GM18517 (cell line): Measurements from ENCODE around the gene LRRC75A.

Experiments
- ATAC-seq: cut with Tn5 transposase; IDR thresholded peaks from one replicate; pipeline ENCODE4 v1.9.1; 2021; ENCODE audit warnings: mild to moderate bottlenecking, moderate library complexity; ENCODE audit not compliant: unreplicated experiment

Gene LRRC75A

DNA sequence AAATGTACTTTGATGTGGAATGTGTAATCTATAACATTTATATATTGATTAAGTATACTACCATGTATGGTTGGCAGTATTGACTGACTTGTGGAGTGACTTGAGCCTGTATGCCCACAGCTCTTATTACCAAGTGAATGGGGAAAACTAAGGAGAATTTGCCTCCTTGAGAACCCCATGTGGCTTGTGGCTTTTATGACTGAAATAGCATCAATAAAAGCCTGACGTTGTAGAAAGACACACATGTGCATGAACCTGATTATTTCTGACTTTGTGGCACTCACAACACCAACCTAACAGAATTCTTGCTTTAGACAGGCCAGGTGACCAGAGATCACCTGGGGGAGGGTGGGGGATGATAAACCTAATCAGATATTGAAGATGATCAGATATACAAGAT is 2.1 kb upstream of the LRRC75A start:
- ATAC-seq, result no peak

DNA sequence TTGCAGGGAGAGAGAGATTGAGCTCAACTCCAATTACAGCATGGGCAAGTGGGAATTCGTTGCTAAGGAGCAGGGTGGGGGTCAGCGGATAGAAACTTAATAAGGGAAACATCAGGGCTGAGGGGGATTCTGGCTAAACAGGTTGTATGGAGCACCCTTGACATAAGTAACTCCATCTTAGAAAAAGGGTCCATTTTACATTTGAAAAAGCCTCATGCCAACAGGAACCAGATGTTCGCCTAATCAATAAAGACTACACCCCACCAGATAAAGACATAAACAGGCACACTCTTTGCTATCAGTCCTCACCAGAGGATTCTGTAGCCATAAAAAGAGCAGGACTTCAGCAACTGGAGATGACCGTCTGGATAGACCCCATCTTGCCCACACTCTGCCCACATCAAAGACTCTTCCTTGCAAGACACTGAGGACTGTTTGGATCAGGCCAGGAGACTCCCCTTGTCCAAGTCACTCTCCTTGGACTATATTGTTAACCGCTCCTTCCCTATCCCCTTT is 1.6 kb upstream of the LRRC75A start:
- no peak for ATAC-seq

DNA sequence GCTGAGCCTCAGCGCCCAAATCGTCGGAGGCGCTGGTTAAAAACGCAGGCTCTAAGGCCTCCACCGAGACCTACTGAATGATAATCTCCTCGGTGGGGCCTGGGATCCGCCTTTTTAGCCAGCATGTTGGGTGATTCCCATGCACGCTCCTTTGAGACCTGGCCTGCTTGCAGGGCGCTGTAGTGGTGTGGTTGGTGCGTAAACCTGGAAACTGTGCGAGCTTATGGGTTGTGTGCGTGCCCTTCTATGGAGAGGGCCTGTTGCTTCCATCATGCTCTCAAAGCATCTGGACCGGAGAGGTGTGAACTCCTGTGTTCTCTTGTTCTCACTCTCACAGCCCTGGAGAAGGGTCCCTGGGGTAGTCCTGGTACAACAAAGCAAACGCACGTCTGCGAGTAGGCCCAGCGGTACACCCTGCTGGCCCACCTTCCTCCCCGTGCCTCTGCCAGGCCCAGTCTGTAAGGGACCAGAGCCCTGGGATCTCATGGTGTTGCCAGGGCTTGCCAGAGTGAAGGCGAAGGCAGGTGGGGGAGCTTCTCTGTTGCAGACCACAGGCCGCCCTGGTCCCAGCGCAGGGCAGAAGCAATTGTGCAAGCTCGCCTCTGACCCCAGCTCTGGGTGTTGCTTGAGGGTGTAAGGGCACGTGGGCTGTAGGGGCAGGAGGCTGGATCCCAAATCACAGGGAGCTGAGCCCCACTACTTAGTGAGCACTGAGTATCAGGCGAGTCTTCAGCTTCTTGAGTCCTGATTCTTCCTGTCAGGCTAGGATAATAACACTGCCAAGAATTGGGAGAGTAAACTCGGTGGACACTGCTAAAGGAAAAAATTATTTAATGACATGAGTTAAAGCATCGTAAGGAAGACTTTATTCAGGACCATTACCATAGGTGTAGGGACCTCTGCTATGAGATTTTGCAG is 879 bp upstream of the LRRC75A start:
- no peak for ATAC-seq

DNA sequence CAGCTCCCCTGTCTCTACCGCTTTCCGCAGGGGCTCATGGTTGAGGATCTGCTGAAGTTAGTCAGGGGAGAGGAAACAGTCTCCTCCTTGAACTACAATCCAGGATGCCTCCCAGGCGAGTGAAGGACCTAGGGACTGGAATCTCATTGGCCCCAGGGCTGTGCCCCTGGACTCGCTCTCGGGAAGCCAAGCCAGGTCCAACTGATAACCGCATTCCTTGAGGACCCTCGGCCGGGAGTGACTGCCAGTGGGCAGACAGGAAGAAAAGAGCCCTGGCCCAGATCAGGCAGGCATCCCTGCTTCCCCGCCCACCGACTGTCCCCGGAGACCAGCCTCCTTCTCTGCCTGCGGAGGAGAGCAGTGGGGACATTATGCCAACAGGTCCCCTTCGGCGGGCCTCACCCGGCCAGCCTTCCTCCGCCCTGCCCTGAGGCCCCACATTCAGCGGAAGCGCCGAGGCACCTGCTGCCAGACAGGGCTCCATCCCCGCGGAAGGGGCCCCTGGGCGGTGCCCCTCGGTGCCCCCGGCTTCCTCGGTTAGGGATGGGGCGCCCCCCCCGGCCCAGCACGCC is 776 bp downstream of the LRRC75A start:
- ATAC-seq, result no peak

DNA sequence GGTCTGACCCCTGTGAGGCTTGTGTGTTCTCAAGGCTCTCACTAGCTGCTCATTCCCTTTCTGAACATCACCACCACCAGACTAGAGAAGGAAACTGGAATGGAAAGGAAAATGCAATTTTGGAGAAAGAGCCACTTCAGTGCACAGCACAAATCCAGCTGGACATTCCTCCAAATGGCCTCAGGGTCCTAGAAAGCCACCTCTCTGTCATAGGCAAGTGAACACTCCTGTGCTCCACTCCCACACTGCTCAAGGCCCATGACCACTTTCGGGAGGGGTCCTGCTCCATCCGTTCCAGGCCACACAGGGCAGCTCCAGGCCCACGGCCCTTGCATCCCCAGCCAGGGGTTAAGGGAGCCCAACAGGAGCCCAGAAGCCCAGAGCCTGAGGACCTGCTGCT is 2.6 kb downstream of the LRRC75A start:
- no peak for ATAC-seq

DNA sequence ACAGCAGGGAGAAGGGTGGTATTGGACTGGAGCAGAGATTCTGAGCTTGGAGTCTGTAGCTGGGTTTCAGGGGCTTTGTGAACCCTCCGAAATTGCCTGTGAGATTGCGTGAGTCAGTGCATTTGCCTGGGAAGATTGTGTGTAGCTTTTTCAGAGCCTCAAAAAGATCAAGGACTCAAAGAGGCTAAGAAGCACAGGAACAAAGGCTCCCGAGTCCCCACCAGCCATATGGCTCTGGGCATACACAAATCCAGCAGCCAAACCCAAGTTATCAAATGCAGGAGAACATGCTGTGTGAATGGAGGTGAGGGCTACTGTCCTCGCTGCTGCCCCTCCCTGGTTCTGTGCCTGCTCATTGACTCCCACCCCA is 3.0 kb downstream of the LRRC75A start:
- ATAC-seq, result no peak

DNA sequence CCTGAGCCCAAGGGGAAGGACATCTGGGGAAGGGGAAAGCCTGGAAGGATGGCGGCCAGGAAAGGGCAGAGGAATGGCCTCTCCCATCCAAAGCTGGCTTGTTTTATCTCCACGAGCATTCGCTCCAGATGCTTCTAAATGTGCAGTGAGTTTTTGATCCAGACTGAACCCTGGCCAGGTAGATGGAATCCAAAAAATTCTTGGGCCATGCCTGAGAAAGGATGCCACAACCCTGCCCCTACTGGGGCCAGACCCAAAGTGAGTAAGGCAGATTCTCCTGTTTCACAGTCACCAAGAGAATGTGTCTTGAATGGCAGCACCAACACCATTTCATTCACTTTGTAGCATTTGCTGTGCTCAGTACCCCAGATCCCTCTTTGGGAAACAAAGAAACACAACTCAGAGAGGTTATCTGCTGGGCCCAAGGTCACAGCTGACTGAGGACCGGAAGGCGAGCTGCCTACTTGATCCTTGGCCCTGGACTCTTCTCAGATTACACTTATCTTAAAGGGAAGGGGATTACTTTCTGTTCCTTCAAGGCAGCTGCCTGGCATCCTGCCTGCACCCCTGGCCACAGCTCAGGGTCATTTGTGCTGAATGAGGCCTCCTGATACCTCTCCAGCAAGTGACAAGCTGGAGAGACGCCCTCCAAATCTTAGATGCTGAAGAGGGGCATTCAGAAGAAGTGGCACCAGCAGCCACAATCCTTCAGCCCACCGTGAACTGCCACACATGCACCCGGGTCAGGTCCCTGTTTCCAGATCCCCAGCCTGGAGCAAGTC is 3.6 kb downstream of the LRRC75A start:
- ATAC-seq, result no peak

DNA sequence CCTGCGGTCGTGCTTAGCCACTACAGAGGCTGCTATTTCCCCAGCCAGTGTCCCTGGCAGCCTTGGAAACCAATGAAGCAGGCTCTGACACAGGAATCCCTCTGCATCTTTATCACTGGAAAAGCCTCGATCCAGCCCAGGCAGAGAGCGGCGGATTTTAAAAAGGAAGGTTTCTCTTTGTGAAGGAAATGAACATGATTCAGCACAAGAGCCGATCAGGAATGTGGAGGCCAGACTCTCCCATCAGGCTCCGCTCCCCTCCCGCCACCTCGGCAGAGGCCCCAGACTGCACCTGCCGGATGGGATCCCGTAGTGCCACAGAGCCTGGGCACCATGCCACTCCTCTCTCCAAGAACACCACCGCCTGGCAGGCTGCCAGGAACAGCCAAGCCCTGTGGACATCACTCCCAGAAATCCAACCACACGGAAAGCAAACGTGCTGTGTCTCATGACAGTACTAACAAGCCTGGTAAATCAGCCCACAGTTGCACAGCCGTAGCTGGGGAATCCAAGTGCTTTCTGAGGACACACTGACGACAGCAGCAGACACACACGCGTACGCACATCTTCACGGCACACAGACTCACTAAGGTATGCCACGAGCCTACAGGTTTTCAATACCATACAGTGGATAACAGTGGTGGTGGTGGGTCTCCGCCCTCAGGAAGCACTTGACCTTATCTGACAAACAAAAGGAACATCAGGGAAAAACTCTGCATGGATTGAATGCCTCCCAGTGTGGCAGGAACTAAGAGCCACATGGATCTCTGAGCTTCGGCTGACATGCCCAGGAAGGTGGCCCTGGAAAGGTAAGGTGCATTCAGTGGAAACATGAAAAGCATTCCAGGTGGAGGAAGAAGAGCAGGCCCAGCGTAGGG is 5.4 kb downstream of the LRRC75A start:
- ATAC-seq, result no peak

DNA sequence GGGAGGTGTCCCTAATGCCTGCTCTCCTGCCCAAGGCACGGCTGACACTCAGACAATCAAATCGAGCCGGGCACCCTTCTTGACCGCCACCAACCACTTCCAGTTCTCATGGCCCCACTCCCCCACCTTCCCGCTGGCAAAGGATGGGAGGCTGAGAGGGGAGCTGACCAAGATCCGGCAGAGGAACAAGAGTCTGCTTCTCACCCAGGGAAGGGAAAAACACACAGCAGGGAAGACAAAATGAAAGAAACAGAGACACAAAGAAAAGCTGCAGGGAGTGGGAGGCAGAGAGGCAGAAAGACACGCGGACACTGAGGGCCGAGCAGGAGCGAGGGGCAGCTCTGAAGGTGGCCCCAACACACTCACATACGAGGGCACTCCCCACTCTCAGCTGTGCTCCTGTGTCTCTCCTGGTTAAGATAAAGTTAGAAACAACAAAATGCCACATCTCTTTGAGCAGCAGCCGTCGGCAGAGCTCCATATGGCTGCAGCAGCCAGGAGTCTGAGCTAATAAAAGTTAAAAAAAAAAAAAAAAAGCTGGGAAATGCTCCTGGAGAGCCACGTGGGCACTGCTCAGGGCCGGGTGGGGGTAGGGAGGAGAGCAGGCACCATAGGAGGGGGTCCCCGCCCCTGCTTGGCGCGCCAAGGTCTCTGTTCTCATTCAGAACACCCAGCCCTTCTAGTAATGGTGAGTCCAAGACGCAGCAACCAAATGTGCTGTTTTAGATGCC is 7.4 kb downstream of the LRRC75A start:
- ATAC-seq, result no peak

DNA sequence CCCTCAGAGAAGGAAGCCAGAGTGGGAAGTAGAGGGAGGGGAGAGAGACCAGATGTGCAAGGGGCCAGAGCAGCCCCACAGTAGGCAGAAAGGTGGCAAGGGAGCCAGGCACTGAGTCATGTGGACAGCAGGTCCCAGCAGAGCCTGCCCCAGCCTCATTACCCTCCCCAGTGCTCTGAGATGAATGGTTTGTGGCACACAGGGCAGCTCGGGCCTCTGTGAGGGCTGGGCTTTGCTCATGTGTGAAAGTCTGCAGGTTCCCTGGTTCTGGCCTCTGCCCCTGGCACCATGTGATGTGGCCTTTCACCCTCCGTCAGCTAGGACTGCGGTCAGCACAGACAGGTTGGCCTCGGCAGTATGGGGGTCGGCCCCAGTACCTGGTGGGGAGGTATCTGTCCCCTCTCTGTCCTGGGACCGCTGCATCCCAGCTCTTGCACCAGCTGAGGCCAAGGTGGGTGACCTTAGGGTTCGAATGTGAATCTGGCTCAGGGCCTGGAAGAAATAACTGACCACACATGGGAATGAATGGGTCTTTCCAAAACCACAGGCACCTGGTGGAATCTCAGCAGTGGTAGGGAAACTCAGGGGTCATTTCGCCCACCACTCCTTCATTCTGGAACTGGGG is 8.9 kb downstream of the LRRC75A start:
- no peak for ATAC-seq

DNA sequence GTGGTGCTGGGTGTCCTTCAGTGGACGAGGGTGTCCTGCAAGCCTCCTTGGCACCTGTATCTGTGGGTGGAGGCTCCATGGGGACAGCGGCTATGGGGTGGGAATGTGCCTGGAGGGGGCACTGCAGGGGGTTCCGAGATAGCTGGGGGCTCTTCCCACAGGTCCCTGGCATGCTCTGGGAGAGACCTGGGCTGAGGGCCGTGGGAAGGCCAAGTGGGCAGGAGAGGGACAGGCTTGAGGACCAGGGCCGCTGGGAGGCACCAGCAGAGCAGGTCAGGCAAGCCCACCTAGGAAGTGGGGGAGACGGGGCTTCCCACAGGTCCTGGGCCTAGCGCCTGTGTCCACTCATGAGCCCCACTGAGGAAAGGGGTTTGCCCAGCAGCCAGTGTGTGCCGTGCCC is 9.7 kb downstream of the LRRC75A start:
- ATAC-seq, result no peak

DNA sequence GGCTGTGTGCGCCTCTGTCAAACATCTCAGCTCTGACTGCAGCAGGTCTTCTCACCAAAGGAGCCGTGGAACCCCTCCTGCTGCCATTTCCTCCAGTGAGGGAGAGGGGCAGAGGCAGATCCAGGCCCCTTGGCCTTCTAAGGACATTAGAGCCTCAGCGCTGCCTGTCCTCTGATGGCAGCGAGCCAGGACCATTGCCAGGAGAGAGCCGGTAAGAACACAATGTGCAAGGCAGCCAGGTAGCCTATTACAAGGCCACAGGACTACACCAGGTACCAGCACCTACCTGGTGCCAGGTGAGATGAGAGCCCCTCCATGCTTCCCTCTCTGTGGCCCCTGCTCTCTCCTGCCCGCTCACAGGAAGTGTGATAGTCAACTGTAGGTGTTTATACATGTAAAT is 11.0 kb downstream of the LRRC75A start:
- no peak for ATAC-seq

DNA sequence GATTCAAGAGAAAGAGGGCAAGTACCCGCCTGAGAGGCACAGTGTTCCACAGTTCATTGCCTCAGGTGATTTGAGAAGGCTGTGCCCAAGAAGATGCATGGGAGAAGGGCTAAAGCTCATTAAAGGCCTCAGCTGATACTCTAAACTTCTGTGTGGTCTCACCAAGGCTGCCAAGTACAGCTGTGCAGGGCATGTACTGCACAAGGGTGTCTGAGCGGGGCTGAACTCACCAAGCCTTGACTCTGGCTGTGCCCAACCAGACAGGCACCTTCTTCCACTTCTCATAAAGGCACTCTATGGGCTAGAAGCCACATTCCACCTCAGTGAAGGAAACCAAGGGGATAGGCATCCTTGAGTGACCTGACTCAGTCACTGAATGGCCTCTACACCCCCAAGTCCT is 12.7 kb downstream of the LRRC75A start:
- ATAC-seq, result no peak

DNA sequence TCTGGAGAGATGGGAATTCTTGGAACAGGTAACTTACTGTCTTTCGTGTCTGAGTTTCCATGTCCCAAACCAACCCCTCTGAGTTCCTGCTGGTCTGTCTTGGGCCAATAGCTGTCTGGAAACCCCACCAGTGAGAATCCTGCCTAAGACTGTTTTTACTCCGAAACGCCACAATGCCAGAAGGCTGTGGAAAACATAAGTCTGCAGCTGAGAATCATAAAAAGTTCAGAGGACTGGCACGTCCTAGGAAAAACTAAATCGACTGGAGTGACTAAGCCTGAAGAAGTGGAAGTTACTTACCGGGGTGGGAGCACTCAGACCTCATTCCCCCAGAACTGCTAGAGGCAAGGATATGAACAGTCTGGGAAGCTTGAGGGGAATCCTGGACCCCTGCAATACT is 13.3 kb downstream of the LRRC75A start:
- ATAC-seq, result no peak

DNA sequence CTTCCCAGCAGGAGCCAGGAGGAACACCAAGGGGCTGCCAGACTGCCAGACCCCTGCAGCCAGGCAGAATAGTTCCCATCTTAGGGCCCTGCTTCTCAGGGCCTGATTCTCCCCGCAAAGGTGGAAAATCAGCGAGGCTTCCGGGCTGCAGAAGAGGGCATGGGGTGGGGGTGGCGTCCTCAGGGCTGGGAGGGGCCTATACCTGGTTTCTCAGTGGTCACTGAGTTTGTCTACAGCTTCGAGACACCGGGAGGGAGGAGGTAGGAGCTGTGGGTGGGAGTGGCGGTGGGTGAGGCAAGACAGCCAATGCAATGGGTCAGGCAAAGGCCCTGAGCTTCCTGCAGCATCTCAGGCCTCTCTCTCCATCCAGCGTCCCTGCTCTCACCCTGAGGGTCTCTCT is 14.3 kb downstream of the LRRC75A start:
- no peak for ATAC-seq

DNA sequence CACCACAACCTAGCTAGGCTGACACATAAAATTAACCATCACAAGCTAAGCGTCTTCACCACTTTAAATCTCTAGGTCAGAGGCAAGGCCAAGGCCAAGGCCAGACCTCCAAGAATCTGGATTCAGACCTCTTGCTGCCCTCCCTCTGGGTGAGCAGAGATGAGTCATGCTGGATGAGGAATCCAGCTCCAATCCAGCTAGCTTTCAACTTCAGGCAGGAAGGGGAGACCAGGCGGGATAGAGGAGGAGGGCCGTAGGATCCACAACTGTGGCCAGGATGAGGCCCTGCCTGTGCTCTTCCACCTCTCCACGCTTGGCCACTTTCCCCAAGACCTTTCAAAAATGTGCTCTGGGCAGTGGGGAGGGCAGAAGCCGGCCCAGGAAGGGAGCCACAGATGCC is 14.7 kb downstream of the LRRC75A start:
- ATAC-seq, result no peak

DNA sequence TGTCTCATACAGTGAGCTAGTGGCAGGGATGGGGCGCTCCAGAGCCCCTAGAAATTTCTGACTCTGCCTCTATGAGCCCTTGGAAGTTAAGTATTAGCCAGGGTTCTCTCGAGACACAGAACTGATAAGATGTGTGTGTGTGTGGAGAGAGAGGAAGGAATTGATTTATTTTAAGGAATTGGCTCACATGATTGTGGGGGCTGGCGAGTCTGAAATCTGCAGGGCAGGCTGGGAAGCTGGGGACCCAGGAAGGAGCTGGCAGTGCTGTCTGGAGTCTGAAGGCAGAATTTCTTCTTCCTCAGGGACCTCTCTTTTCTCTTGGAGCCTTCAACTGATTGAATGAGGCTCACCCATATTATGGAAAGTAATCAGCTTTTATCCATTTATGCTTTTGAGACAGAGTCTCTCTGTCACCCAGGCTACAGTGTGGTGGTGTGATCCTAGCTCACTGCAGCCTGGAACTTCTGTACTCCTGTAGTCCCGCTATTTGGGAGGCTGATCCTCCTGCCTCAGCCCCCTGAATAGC is 16.8 kb downstream of the LRRC75A start:
- ATAC-seq, result no peak

DNA sequence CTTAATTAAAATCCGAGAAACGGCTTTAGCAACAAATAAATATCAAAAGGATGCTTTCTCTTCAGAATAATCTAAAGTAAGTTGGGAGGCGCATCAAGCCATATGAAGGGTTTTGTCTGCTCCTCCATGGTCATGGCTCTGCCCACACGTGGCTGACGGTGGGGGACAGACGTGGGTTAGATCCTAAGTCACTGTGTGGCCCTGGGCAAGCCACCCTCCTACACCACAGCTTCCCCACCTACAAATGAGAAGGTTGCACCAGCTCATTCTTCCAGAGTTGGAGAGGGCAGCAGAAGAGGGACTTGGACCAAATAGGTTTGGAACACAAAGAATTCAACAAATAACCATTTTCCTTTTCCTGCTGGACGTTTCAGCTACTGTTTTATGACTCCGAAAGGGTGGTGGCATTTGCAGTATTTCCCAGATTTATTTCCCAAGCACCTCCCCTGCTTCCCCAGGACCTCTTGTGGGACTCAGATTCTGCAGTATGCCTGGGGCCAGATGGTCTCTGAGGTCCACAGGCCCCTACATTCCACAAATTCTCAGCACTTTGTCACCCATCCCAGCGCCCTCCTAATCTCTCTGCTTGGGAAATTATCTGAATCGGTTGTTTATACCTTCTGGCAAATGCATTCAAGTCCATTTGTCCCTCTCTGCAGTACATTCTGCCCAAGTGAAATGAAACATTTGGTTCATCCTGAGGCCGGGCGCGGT is 17.8 kb downstream of the LRRC75A start:
- no peak for ATAC-seq
